Suprapubic skin (tissue), 4 donors: ENCODE measurements around the gene ATP5PO. TPM values are rescaled to one million over a fixed set of nuclear protein-coding genes. Genes with fewer than 3 reads are reported as not detected.

ENCODE experiments used
- DNase-seq, 2 donors: peaks; one replicate each; pipeline ENCODE4 v3.0.0-alpha.2; 2019; ENCODE audit warnings: low spot score in 2 of 2
- H3K27ac ChIP-seq: fragments of 200-600 bp; sonication (generic); one replicate; pipeline ENCODE4 v1.5.1; 2019
- H3K27me3 ChIP-seq: fragments of 200-600 bp; sonication (generic); one replicate; pipeline ENCODE4 v1.5.1; 2019
- H3K36me3 ChIP-seq: fragments of 200-600 bp; sonication (generic); one replicate; pipeline ENCODE4 v1.5.1; 2019
- H3K4me1 ChIP-seq: fragments of 200-600 bp; sonication (generic); one replicate; pipeline ENCODE4 v1.5.1; 2019
- H3K4me3 ChIP-seq: fragments of 200-600 bp; sonication (generic); one replicate; pipeline ENCODE4 v1.5.1; 2019; ENCODE audit warnings: mild to moderate bottlenecking
- H3K9me3 ChIP-seq: fragments of 200-600 bp; sonication (generic); one replicate; pipeline ENCODE4 v1.5.1; 2019
- CTCF ChIP-seq, 2 donors: fragments of 200-600 bp in 1 of 2; fragments of 450-650 bp in 1 of 2; sonication (generic) in 1 of 2; IDR thresholded peaks; one replicate each; pipeline ENCODE4 v1.5.1; 2016 to 2019; ENCODE audit warnings: antibody characterized with exemption in 2 of 2, mild to moderate bottlenecking in 1 of 2, moderate library complexity in 1 of 2
- EP300 ChIP-seq: sonication (generic); formaldehyde crosslinking; IDR thresholded peaks from one replicate; pipeline ENCODE4 v1.6.1; 2017; ENCODE audit warnings: antibody characterized with exemption
- POLR2A ChIP-seq, 2 donors: fragments of 450-650 bp; IDR thresholded peaks; one replicate each; pipeline ENCODE4 v1.6.1; 2017; ENCODE audit warnings: antibody characterized with exemption in 2 of 2, mild to moderate bottlenecking in 2 of 2, moderate library complexity in 2 of 2
- POLR2AphosphoS5 ChIP-seq, 3 donors: sonication (generic); formaldehyde crosslinking; IDR thresholded peaks; one replicate each; pipeline ENCODE4 v1.6.1; 2017; ENCODE audit warnings: antibody characterized with exemption in 3 of 3
- WGBS: methylation state at CpG from one replicate; pipeline ENCODE4 v1.1.5; 2018; 5-methylcytosine and 5-hydroxymethylcytosine counted together
- total RNA-seq, 4 donors: library from RNA; depleted of rRNA; stranded (reverse); fragments of >200 nt; gene quantifications; one replicate each; pipeline ENCODE4 v1.1.0, GENCODE V29; 2016

Gene ATP5PO
- total RNA-seq, 4 donors from 2014 or later = 121 to 182 (median 159) TPM

GRCh38 chr21:33859373-33860102 is 56.1 kb downstream of the ATP5PO start:
- H3K27ac ChIP-seq = no peak overlapping the region
- H3K9me3 ChIP-seq = no peaks in the 10 kb centered on the region
- H3K4me3 ChIP-seq = no peak overlapping the region
- peaks cover 15% of the 10 kb centered on the region for H3K4me1 ChIP-seq
- TF ChIP-seq POLR2A (IDR thresholded peaks at IDR 0.05) = no peak
- no peak for TF ChIP-seq EP300
- TF ChIP-seq POLR2AphosphoS5 (IDR thresholded peaks at IDR 0.05) = no peak
- no peak for TF ChIP-seq CTCF (IDR thresholded peaks at IDR 0.05)
- no peak for DNase-seq
- H3K36me3 ChIP-seq = no peaks in the 10 kb centered on the region
- no peaks in the 10 kb centered on the region for H3K27me3 ChIP-seq
- 87% methylated on average over 18 of the region's 18 CpGs for WGBS

- TF ChIP-seq POLR2A (IDR thresholded peaks at IDR 0.05) (no peak), CTCF (IDR thresholded peaks at IDR 0.05) (no peak), POLR2AphosphoS5 (IDR thresholded peaks at IDR 0.05) (no peak), EP300 (no peak)
- DNase-seq = no peak
- Histone ChIP-seq H3K27me3 (no peaks in the 10 kb centered on the region), H3K36me3 (no peaks in the 10 kb centered on the region), H3K9me3 (no peaks in the 10 kb centered on the region), H3K4me1 (peaks cover 16% of the 10 kb centered on the region), H3K27ac (peak overlapping the region; percentile 22), H3K4me3 (no peak overlapping the region)
- WGBS = 66% methylated on average over 15 of the region's 15 CpGs
These were observed 56.8 kb downstream of the ATP5PO start for GRCh38 chr21:33858667-33859372.

DNA sequence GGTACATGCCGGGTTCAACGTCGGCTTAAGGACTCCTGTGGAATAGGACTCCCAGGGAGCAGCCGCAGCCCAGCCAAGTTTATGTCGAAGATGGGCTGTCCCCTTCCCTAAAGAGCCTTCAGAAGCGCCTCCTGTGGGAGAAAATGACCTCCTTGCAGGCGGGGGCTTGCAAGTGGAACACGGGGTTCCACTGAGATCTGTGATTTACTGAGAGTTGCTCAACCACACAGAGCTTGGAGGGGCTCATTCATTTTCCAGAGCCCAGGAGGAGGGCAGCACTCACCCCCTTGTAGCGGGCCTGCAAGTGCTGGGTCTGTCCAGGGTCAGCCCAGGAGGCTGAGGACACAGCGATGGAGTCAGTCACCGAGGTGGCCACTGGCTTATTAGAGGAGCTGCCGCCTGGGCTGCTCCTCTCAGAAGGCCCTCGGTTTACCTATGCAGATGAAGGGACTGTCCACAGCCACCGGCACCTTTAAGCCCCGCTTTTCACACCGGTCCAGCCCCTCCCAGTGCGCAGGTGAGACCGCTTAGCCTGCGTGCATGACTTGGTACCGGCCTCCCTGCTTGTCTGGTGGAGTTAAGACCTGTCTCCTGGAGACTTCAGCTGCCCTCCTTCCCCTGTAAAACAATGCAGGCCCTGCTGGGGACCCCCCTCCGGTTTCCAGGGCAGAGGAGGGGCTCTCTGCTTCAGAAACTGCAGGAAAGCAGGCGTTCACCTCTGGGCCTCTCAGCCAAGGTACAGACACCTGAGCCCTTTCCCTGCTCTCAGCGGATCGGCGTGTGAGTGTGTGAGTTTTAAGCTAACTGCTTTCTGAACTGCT is 57.5 kb downstream of the ATP5PO start:
- H3K4me1 ChIP-seq = peaks cover 16% of the 10 kb centered on the region
- no peak for DNase-seq
- TF ChIP-seq POLR2AphosphoS5 (IDR thresholded peaks at IDR 0.05) (peak in 1 of 3 donors; percentile 20), CTCF (IDR thresholded peaks at IDR 0.05) (no peak)
- no peaks in the 10 kb centered on the region for H3K9me3 ChIP-seq
- 77% methylated on average over 16 of the region's 25 CpGs for WGBS
- no peaks in the 10 kb centered on the region for H3K27me3 ChIP-seq
- H3K27ac ChIP-seq = peak overlapping the region; percentile 22
- no peak overlapping the region for H3K4me3 ChIP-seq
- H3K36me3 ChIP-seq = no peaks in the 10 kb centered on the region

DNA sequence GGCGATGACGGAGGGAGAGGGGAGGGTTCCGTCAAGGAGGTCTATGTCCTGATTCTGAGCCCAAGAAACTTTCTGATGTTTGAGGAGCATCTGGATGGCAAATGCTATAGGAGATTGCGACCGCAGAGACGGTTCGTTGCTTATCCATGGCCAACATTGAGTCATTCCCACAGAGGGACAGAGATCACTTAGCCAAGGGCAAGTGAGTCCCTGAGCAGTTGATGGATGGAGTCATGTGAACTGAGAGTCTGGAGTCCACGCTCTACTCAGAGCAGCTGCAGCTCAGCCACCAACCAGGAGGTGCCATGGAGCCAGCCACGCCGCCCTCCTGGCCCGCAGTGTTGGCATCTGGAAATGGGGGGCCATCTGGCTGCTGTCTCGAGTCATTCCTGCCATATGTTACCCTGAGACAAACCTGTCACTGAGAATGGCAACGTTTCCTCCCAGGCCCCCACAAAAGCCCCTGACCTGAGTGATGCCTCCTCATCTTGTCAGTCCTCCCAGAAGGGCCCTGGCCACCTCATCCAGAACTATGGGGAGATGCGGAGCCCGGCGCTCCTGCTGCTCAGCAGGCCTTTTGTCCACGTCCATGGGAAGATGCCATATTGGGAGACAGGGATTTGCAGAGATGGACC is 58.6 kb downstream of the ATP5PO start:
- DNase-seq = no peak
- WGBS = 82% methylated on average over 17 of the region's 17 CpGs
- Histone ChIP-seq H3K27ac (no peak overlapping the region), H3K27me3 (no peaks in the 10 kb centered on the region), H3K36me3 (no peaks in the 10 kb centered on the region), H3K4me1 (peaks cover 16% of the 10 kb centered on the region), H3K4me3 (no peak overlapping the region), H3K9me3 (no peaks in the 10 kb centered on the region)
- TF ChIP-seq CTCF (IDR thresholded peaks at IDR 0.05) (no peak), POLR2A (IDR thresholded peaks at IDR 0.05) (no peak), EP300 (no peak), POLR2AphosphoS5 (IDR thresholded peaks at IDR 0.05) (no peak)
